HUES48 (cell line): ENCODE measurements around the gene SSX2IP.

Source experiments
- H3K27ac ChIP-seq: one replicate; pipeline ENCODE4 v1.7.0; 2013; ENCODE audit warnings: low read depth, low read length, inconsistent platforms
- H3K27me3 ChIP-seq: 2 replicates; pipeline ENCODE4 v1.6.1; 2013; ENCODE audit warnings: mild to moderate bottlenecking, low read length; ENCODE audit not compliant: control insufficient read depth, insufficient read depth
- H3K36me3 ChIP-seq: 2 replicates; pipeline ENCODE4 v1.6.1; 2013; ENCODE audit warnings: low read length; ENCODE audit not compliant: control insufficient read depth, insufficient read depth
- H3K4me1 ChIP-seq: 2 replicates; pipeline ENCODE4 v1.6.1; 2013; ENCODE audit warnings: mild to moderate bottlenecking, low read length; ENCODE audit not compliant: control insufficient read depth, insufficient read depth
- H3K4me3 ChIP-seq: 2 replicates; pipeline ENCODE4 v1.5.1; 2013; ENCODE audit warnings: mild to moderate bottlenecking, low read depth, low read length
- H3K9ac ChIP-seq: 2 replicates; pipeline ENCODE4 v1.6.1; 2013; ENCODE audit warnings: mild to moderate bottlenecking, low read depth, low read length, moderate library complexity
- H3K9me3 ChIP-seq: 2 replicates; pipeline ENCODE4 v1.6.1; 2013; ENCODE audit warnings: low read length; ENCODE audit not compliant: control insufficient read depth, insufficient read depth

The SSX2IP gene

DNA sequence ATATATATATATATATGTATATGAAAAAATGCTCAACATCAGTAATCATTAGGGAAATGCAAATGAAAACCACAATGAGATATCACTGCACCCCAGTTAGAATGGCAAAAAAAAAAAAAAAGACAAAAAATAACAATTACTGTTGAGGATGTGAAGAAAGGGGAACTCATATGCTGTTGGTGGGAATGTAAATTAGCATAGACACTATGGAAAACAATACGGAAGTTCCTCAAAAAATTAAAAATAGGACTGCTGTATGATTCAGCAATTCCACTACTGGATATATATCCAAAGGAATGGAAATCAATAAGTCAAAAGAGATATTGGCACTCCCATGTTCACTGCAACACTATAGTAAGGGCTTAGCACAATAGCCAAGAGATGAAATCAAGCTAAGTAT is 74.5 kb downstream of the SSX2IP start:
- Histone ChIP-seq H3K4me1 (peaks cover 9% of the 10 kb centered on the region; the same call in 1 of the 2 replicates), H3K9me3 (peaks cover 12% of the 10 kb centered on the region; the same call in 1 of the 2 replicates), H3K27me3 (no peaks in the 10 kb centered on the region), H3K27ac (no peak overlapping the region), H3K36me3 (no peaks in the 10 kb centered on the region), H3K4me3 (no peak overlapping the region), H3K9ac (no peak overlapping the region)

GRCh38 chr1:84613887-84614286 is 76.4 kb downstream of the SSX2IP start:
- no peak overlapping the region for H3K4me3 ChIP-seq
- H3K9me3 ChIP-seq, result peaks cover 12% of the 10 kb centered on the region; the same call in 1 of the 2 replicates
- H3K27me3 ChIP-seq, result no peaks in the 10 kb centered on the region
- H3K36me3 ChIP-seq, result no peaks in the 10 kb centered on the region
- H3K4me1 ChIP-seq, result peaks cover 9% of the 10 kb centered on the region; the same call in 1 of the 2 replicates
- no peak overlapping the region for H3K27ac ChIP-seq
- H3K9ac ChIP-seq, result no peak overlapping the region

DNA sequence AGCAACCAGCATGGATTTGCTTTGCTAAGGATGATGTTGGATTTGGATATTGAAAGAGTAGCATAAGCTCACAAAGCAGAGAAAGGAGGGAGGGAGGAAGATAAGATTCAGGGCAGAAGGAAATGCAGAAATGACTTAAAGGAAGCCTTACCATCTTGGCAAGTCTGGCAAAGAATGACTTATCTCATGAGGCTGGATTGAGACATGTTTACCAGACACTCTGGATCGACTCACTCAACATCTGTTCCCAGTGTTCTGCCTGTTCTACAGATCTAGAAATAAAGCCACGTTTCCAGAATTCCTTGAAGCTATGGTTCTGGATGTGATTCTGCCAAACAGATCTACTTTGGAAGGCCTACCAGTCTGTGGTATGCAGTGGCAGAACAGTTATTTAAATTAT is 77.2 kb downstream of the SSX2IP start:
- Histone ChIP-seq H3K4me3 (no peak overlapping the region), H3K27me3 (no peaks in the 10 kb centered on the region), H3K4me1 (peaks cover 9% of the 10 kb centered on the region; the same call in 1 of the 2 replicates), H3K9me3 (peaks cover 12% of the 10 kb centered on the region; the same call in 1 of the 2 replicates), H3K27ac (no peak overlapping the region), H3K9ac (no peak overlapping the region), H3K36me3 (no peaks in the 10 kb centered on the region)

DNA sequence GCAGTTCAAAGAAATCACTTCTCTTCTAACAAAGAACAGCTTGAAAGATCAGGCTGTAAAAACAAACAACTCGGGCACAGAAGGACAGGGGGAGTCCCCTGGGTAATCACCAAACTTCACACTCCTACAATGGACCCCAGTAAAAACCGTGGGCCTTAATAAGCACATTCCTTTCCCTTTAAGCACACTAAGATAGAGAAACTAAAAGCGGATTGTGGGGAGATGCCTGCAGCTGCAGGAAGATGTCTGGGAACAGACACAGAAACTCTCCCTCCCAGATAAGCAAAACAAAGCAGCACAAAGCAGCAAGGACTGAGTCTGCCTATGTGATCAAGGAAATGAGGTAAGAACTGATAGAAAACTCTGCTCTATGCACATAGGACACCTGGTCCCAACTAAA is 78.5 kb downstream of the SSX2IP start:
- H3K36me3 ChIP-seq, result no peaks in the 10 kb centered on the region
- H3K9ac ChIP-seq, result no peak overlapping the region
- no peak overlapping the region for H3K4me3 ChIP-seq
- H3K27ac ChIP-seq, result peak overlapping the region; percentile 72
- H3K27me3 ChIP-seq, result no peaks in the 10 kb centered on the region
- peaks cover 12% of the 10 kb centered on the region; the same call in 1 of the 2 replicates for H3K9me3 ChIP-seq
- H3K4me1 ChIP-seq, result peaks cover 9% of the 10 kb centered on the region; the same call in 1 of the 2 replicates

- Histone ChIP-seq H3K9me3 (peaks cover 18% of the 10 kb centered on the region), H3K36me3 (no peaks in the 10 kb centered on the region), H3K27ac (peak overlapping the region; percentile 72), H3K4me3 (no peak overlapping the region), H3K9ac (no peak overlapping the region), H3K27me3 (no peaks in the 10 kb centered on the region), H3K4me1 (peaks cover 9% of the 10 kb centered on the region; the same call in 1 of the 2 replicates)
Observed at GRCh38 chr1:84611091-84611490, 79.2 kb downstream of the SSX2IP start.

DNA sequence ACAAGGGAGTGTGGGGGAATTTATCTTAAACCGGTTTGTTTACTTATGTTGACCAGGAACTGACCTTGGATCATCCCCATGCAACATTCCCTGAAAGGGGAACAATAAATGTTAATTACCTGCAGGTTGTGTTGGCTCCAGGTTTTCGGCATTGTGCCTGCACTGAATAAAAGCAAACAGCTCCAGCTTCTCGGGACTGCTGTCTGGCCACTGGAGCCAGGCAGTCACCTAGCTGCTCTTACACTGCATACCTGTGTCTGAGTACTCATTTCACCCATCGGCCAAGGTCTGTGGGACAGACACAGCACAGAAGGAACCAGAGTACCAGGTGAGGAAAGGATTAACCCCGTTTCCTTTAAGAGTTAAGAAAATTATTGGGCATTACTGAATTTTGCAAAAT is 83.3 kb downstream of the SSX2IP start:
- Histone ChIP-seq H3K9ac (no peak overlapping the region), H3K27me3 (no peaks in the 10 kb centered on the region), H3K27ac (no peak overlapping the region), H3K36me3 (no peaks in the 10 kb centered on the region), H3K4me1 (peaks cover 14% of the 10 kb centered on the region), H3K9me3 (peaks cover 19% of the 10 kb centered on the region), H3K4me3 (no peak overlapping the region)

GRCh38 chr1:84605157-84605556 is 85.1 kb downstream of the SSX2IP start:
- Histone ChIP-seq H3K9me3 (peaks cover 19% of the 10 kb centered on the region), H3K9ac (no peak overlapping the region), H3K27me3 (no peaks in the 10 kb centered on the region), H3K4me3 (peak overlapping the region; percentile 12; the same call in 1 of the 2 replicates), H3K4me1 (peaks cover 6% of the 10 kb centered on the region), H3K36me3 (no peaks in the 10 kb centered on the region), H3K27ac (no peak overlapping the region)

- Histone ChIP-seq H3K4me1 (peaks cover 6% of the 10 kb centered on the region), H3K4me3 (no peak overlapping the region), H3K27me3 (no peaks in the 10 kb centered on the region), H3K9ac (no peak overlapping the region), H3K27ac (peak overlapping the region; percentile 33), H3K36me3 (no peaks in the 10 kb centered on the region), H3K9me3 (peaks cover 19% of the 10 kb centered on the region)
Observed at GRCh38 chr1:84603941-84604830, 86.1 kb downstream of the SSX2IP start.

DNA sequence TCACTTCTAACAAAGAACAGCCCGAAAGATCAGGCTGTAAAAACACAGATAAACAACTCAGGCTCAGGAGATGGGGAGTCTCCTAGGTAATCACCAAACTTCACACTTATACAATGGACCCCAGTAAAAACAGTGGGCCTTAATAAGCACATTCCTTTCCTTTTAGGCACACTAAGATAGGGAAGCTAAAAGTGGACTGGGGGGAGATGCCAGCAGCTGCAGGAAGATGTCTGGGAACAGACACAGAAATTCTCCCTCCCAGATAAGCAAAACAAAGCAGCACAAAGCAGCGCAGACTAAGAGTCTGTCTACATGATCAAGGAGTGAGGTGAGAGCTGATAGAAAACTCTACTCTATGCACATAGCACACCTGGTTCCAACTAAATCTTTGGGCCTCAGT is 87.0 kb downstream of the SSX2IP start:
- no peaks in the 10 kb centered on the region for H3K36me3 ChIP-seq
- peak overlapping the region; percentile 33 for H3K27ac ChIP-seq
- no peak overlapping the region for H3K4me3 ChIP-seq
- no peak overlapping the region for H3K9ac ChIP-seq
- H3K4me1 ChIP-seq, result peaks cover 11% of the 10 kb centered on the region
- no peaks in the 10 kb centered on the region for H3K27me3 ChIP-seq
- peaks cover 19% of the 10 kb centered on the region for H3K9me3 ChIP-seq

DNA sequence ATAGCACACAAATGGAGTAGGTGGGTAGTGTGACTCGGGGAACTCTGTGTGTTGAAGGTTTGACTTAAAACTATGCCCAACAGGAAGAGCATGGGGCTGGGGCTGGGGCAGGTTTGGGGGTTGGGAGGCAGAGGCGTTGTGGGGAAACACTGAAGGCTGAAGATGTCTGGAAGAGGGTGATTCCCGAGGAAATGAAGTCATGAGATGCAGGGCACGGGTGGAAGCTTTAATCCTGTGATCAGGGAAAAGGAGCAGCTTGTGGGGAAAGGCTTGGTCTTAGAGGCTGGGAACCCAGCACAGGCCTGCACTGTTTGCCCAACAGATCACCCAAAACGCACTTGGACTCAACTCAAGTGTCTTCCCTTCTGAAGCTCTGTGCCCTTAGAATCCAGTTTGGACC is 89.5 kb downstream of the SSX2IP start:
- H3K9ac ChIP-seq, result no peak overlapping the region
- H3K4me1 ChIP-seq, result peaks cover 11% of the 10 kb centered on the region
- no peak overlapping the region for H3K27ac ChIP-seq
- no peaks in the 10 kb centered on the region for H3K36me3 ChIP-seq
- no peak overlapping the region for H3K4me3 ChIP-seq
- peaks cover 10% of the 10 kb centered on the region for H3K9me3 ChIP-seq
- no peaks in the 10 kb centered on the region for H3K27me3 ChIP-seq
